Activated effector memory CD4-positive, alpha-beta T cell treated with Interleukin-2 at 50 U/mL for 16 hours (primary cell): ENCODE results near the gene TRPV2.

Experiments
- DNase-seq: peaks from one replicate; pipeline ENCODE4 v3.0.0-alpha.2; 2020

TRPV2 gene

DNA sequence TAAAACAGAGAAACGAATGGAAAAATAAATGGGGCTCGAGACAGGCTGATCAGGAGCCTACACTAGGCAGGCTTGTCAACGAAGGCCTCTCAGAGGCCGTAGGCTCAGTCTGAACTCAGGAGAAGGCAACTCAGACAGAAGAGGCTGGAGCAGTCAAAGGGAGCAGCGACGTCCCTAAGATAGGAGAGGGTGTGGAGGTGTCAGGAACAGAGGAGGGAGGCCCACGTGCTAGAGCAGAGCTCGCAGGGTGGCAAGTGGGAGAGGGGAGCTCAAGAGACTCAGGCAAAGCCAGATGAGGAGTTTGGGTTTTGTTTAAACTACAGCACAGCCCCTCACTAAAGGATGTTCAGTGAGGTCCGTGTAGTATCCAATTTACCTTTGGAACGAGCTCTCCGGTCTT is 43.9 kb downstream of the TRPV2 start:
- no peak for DNase-seq

DNA sequence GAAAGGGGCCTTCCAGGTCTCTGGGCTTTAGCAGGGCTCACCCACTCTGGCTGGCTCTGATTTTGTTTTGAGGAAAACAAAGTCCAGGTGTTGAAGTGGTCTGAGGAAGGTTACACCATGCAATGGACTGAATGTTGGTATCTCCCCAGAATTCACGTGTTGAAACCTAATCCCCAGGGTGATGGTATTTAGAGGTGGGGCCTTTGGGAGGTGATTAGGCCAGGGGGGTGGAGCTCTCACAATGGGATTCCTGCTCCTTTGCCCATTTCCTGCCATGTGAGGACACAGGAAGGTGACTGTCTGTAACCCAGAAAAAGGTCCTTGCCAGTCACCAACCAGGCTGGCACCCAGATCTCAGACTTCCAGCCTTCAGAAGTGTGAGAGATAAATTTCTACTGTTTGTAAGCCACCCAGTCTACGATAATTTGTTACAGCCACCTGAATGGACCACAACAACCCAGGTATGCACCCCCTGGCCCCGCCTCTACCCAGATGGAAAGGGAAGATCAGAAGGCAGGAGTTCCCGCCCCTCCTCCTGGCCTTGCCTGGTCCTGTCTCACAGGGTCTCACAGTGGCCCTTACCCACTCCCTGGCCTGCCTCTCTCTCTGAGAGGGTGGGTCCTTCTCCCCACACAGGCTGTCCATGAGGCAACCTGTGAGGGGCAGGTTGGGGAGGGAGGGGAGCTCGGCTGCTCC is 44.6 kb downstream of the TRPV2 start:
- no peak for DNase-seq

DNA sequence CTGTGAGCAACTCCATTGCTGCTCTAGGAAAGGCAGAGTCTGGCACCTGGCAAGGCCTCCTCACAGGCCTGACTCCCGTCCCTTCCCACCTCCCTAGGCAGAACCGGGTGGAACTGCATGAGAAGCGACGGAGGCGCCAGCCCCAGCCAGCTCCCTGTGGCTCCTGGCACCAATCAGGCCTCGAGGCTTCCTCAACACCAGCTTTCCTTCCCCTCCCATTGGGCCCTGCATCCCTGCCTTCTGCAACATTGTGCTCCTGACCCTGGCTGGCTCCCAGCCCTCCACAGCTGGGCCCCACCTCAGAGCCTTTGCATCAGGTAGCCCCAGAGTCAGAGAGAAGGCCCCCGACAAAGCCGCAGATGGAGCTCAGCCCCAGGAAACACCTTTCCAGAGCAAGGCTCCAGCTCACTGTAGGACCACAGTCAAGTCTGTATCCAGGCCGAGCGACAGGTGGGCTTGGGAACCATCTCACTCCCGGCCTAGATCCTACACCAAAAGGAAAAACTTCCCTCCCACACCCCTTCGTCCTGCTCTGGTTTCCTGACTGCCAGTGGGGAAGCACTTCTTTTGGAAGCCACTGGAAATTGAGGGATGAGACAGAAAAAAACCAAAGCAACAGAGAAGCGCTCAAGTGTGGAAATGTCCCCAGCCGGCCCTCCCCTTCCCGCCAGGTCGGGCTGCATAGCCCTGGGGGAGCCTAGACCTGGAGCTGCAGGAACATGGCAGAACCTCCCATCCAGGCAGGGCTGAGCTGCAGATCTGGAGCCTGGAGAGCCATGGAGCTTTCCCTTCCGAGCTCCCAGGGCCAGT is 45.6 kb downstream of the TRPV2 start:
- no peak for DNase-seq

GRCh38 chr17:16461606-16461866 is 46.2 kb downstream of the TRPV2 start:
- DNase-seq = no peak

GRCh38 chr17:16462070-16462864 is 46.9 kb downstream of the TRPV2 start:
- no peak for DNase-seq

DNA sequence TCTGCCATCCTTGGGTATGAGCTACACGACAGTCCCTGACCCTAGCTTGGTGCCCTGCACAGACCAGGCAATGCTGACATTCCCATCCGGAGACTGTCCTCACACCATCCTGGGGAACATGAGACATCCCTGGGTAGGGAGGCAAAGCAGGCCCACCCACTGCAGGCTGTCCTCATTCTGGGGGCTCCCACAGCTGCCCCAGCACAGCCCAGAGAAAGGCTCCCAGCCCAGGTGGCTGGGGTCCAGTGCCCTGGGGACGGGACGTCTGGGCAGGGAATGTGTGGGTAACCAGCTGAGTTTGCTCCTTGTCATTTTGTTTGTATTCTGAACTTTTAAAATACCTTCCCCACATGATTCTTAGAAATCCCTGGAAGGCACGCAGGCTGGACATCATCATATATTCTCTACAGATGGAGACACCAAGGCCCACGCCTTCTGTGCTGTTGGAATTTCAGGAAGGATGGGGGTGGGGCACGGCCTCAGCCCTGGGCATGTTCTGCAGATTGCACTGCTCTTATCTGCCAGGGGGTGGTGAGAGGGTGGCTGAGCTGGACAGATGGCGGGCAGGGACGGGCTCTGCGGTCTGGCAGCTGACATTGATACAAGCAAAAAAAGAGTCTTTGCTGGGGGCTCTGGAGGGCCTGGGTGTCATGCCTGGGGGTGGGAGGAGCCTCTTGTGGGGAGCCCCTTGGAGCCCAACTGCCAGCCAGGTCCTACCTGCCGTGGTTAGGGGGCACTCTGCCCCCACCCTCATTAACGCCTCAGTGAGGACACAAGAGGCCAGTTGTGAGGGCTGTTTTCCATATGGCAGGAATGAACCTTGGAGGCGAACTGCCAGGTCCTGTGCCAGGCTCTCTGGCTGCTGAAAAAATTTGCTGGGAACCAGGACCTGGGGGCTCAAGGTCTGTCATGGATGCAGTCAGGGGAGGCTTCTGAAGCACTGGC is 48.3 kb downstream of the TRPV2 start:
- DNase-seq = no peak

- DNase-seq = no peak
Measured at GRCh38 chr17:16464303-16465051, 49.1 kb downstream of the TRPV2 start.

DNA sequence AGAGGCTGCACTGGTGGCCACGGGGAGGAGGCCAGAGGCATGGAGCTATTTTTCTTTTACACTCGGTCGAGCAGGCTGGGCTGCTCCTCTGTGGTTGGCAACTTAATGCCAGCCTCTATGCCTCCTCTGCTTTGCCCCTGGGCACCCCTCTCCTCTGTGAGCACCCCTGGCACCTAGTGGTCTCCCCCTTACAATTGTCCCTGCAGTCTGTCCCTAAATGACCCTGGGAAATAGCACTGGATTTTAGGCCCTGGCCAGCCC is 49.6 kb downstream of the TRPV2 start:
- no peak for DNase-seq

DNA sequence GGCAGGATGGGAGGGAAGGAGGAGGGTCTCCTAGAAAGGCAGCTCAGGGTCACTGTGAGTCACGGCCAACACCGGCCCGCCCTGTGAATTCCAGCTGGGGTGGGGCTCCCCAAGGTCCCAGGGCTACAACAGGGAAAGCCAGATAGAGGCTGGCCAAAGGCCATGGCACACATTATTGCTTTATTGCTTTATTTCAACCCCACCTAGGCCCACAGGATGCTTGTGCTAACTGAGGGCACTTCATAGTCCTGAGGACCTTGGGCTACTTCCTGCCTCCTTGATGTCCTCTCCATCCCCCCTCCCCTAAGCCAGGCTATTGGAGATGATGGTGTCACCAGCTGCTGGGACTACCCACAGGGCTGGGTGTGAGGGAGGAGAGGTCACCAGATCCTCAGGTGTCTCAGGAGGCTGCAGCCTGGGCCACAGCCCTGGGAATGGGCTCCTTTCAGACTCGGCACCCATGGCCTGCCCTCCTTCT is 50.5 kb downstream of the TRPV2 start:
- no peak for DNase-seq

DNA sequence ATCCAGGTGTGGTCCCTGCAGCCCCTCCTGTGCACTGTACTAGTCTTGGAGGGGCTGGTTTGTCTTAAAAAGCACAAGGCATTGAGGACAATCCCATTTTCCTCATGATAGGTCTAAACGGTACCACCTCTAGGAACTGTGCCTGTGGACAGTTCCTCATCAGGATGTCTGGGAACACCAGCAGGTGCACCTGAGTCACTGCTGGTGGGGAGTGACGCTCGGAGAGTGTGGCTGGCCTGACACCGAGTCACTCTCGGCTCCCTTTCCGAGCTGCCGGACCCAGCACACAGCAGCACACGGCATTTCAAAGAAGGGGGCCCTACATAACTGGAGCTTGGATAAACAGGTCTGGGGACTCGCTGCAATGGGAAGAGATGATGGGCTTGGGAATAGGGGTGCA is 51.0 kb downstream of the TRPV2 start:
- no peak for DNase-seq

DNA sequence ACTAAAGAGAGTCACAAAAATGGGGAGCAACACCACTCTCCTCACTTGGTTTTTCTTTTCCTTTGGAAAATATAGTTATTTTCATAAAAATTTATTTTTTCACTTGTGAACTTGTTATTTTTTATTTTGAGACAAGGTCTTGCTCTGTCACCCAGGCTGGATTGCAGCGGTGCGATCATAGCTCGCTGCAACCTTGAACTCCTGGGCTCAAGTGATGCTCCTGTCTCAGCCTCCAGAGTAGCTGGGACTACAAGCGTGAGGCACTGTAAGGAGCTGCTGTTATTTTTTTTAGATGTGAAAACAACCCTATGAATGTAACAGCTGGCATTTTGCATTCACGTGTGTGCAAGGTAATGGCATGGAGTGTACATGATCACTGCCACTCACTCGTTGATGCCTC is 51.7 kb downstream of the TRPV2 start:
- no peak for DNase-seq

GRCh38 chr17:16467886-16468285 is 52.5 kb downstream of the TRPV2 start:
- no peak for DNase-seq

GRCh38 chr17:16468428-16468992 is 53.1 kb downstream of the TRPV2 start:
- DNase-seq = no peak

- no peak for DNase-seq
Measured at GRCh38 chr17:16470265-16470664, 54.9 kb downstream of the TRPV2 start.

GRCh38 chr17:16471295-16471694 is 55.9 kb downstream of the TRPV2 start:
- DNase-seq = no peak

DNA sequence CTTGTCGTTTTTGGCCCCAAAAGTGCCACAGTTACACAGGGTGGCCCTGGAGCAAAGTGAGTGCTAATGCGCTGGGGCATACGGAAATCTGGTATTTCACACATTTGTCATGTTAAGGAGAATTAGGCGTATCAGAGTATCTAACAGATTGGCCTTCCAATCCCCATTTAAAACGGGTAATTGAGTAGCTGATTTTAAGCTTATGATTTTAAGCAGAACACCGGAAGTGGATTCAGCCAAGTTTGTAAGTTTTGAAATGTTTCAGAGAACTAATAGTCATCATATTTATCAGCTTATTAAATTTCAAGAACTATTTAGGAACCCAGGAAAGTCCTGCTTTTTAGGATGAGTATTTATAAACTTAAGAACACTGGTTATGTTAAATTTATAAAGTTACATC is 57.2 kb downstream of the TRPV2 start:
- no peak for DNase-seq

GRCh38 chr17:16473044-16474011 is 58.0 kb downstream of the TRPV2 start:
- DNase-seq = no peak

DNA sequence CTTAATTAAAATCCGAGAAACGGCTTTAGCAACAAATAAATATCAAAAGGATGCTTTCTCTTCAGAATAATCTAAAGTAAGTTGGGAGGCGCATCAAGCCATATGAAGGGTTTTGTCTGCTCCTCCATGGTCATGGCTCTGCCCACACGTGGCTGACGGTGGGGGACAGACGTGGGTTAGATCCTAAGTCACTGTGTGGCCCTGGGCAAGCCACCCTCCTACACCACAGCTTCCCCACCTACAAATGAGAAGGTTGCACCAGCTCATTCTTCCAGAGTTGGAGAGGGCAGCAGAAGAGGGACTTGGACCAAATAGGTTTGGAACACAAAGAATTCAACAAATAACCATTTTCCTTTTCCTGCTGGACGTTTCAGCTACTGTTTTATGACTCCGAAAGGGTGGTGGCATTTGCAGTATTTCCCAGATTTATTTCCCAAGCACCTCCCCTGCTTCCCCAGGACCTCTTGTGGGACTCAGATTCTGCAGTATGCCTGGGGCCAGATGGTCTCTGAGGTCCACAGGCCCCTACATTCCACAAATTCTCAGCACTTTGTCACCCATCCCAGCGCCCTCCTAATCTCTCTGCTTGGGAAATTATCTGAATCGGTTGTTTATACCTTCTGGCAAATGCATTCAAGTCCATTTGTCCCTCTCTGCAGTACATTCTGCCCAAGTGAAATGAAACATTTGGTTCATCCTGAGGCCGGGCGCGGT is 58.8 kb downstream of the TRPV2 start:
- no peak for DNase-seq

- DNase-seq = no peak
Measured at GRCh38 chr17:16475179-16475704, 59.9 kb downstream of the TRPV2 start.

DNA sequence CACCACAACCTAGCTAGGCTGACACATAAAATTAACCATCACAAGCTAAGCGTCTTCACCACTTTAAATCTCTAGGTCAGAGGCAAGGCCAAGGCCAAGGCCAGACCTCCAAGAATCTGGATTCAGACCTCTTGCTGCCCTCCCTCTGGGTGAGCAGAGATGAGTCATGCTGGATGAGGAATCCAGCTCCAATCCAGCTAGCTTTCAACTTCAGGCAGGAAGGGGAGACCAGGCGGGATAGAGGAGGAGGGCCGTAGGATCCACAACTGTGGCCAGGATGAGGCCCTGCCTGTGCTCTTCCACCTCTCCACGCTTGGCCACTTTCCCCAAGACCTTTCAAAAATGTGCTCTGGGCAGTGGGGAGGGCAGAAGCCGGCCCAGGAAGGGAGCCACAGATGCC is 61.9 kb downstream of the TRPV2 start:
- no peak for DNase-seq
